ENCODE measurements around the gene CPLANE1.

DNA sequence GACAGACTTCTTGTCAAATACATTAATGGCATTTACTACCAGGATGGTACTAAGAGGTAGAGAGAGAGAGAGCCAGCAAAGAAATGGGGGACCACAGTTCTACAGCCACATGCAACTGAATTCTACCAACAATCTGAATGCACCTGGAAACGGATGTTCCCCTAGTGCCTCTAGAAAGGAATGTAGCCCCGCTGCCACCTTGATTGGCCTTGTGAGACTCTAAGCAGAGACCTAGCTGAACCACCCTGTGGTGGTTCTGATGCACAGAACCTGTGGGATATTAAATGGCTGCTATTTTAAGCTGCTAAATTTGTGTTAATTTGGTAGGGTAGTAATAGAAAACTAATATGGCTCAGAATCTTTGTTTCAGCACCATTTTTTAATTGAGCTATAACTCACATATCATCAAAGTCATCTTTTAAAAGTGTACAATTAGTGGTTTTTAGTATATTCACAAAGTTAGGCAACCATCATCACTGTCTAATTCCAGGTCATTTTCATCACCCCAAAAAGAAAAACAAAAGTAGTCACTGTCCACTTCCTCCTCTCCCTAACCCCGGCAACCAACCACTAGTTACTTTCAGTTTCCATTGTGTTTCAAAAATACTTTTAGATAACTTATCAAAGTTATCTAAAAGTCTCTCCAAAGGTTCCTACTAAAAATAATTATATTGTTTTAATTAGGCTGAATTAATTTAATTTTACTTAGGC lies 51.7 kb downstream of the CPLANE1 start:
- TF ChIP-seq OTX1 (CRISPR knock-in tag; IDR thresholded peaks at IDR 0.05) (no peak), TCF3 (CRISPR knock-in tag; IDR thresholded peaks at IDR 0.05) (no peak), AFF4 (CRISPR knock-in tag; IDR thresholded peaks at IDR 0.05) (no peak), NR2C2 (CRISPR knock-in tag; IDR thresholded peaks at IDR 0.05) (no peak), NR2C2 (tag; IDR thresholded peaks at IDR 0.05) (peak; percentile 64; the same call in 1 of the 2 replicates), POLR2AphosphoS5 (IDR thresholded peaks at IDR 0.05; ENCODE audit: control insufficient read depth, insufficient read depth, low read depth, low read length) (no peak), PHB2 (IDR thresholded peaks at IDR 0.05; ENCODE audit: low read depth) (no peak), BRD4 (IDR thresholded peaks at IDR 0.05) (no peak), RNF219 (CRISPR knock-in tag; IDR thresholded peaks at IDR 0.05) (no peak), SRF (CRISPR knock-in tag; IDR thresholded peaks at IDR 0.05) (no peak)
- TF ChIP-seq, protein P1, sequence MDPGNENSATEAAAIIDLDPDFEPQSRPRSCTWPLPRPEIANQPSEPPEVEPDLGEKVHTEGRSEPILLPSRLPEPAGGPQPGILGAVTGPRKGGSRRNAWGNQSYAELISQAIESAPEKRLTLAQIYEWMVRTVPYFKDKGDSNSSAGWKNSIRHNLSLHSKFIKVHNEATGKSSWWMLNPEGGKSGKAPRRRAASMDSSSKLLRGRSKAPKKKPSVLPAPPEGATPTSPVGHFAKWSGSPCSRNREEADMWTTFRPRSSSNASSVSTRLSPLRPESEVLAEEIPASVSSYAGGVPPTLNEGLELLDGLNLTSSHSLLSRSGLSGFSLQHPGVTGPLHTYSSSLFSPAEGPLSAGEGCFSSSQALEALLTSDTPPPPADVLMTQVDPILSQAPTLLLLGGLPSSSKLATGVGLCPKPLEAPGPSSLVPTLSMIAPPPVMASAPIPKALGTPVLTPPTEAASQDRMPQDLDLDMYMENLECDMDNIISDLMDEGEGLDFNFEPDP (CRISPR knock-in tag; IDR thresholded peaks at IDR 0.05) = no peak
- TF ChIP-seq, protein P2, sequence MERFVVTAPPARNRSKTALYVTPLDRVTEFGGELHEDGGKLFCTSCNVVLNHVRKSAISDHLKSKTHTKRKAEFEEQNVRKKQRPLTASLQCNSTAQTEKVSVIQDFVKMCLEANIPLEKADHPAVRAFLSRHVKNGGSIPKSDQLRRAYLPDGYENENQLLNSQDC (CRISPR knock-in tag; IDR thresholded peaks at IDR 0.05) = no peak
